Gastroesophageal sphincter (tissue), 4 donors: Measurements from ENCODE around the gene DRAP1. TPM values are rescaled to one million over a fixed set of nuclear protein-coding genes. Genes with fewer than 3 reads are reported as not detected.

Source experiments
- ATAC-seq: fragments of 150-250 bp; one replicate; pipeline ENCODE4 v1.9.1; 2016; ENCODE audit warnings: mild to moderate bottlenecking, moderate library complexity
- H3K27ac ChIP-seq, 4 donors: fragments of 200-600 bp; sonication (generic) in 3 of 4; 1 replicate in 3 of 4; 2 replicates in 1 of 4; pipeline ENCODE4 v1.5.1; 2016 to 2019
- H3K27me3 ChIP-seq: fragments of 200-600 bp; sonication (generic); one replicate; pipeline ENCODE4 v1.5.1; 2019
- H3K36me3 ChIP-seq, 2 donors: fragments of 200-600 bp; sonication (generic); one replicate each; pipeline ENCODE4 v1.5.1; 2019; ENCODE audit warnings: control low read depth in 1 of 2
- H3K4me1 ChIP-seq, 3 donors: fragments of 200-600 bp; sonication (generic); 1 replicate in 2 of 3; 2 replicates in 1 of 3; pipeline ENCODE4 v1.5.1; 2016 to 2019; ENCODE audit warnings: control low read depth in 2 of 3
- H3K4me3 ChIP-seq, 2 donors: fragments of 200-600 bp; sonication (generic); one replicate each; pipeline ENCODE4 v1.5.1; 2019; ENCODE audit warnings: mild to moderate bottlenecking in 1 of 2, moderate library complexity in 1 of 2
- H3K9me3 ChIP-seq, 3 donors: fragments of 200-600 bp; sonication (generic); one replicate each; pipeline ENCODE4 v1.5.1; 2017 to 2019; ENCODE audit warnings: control low read depth in 2 of 3
- EP300 ChIP-seq: sonication (generic); formaldehyde crosslinking; IDR thresholded peaks from one replicate; pipeline ENCODE4 v1.6.1; 2017; ENCODE audit warnings: antibody characterized with exemption, mild to moderate bottlenecking
- POLR2A ChIP-seq, 2 donors: fragments of 450-650 bp; IDR thresholded peaks; one replicate each; pipeline ENCODE4 v1.6.1; 2017; ENCODE audit warnings: antibody characterized with exemption in 2 of 2, mild to moderate bottlenecking in 2 of 2, moderate library complexity in 1 of 2
- POLR2AphosphoS5 ChIP-seq: sonication (generic); formaldehyde crosslinking; IDR thresholded peaks from one replicate; pipeline ENCODE4 v1.6.1; 2017; ENCODE audit warnings: antibody characterized with exemption
- WGBS, 2 donors: methylation state at CpG; one replicate each; pipeline ENCODE4 v1.1.5; 2018; ENCODE audit warnings: low coverage in 1 of 2; 5-methylcytosine and 5-hydroxymethylcytosine counted together
- total RNA-seq, 4 donors: library from RNA; depleted of rRNA; stranded (reverse); fragments of >200 nt; gene quantifications; one replicate each; pipeline ENCODE4 v1.1.0, GENCODE V29; 2016
- TF ChIP-seq, protein P1 (sequence below), 4 experiments: fragments of 200-600 bp in 2 of 4; fragments of 450-650 bp in 2 of 4; sonication (generic) in 1 of 4; IDR thresholded peaks; one replicate each; pipeline ENCODE4 v1.5.1; 2017 to 2019; ENCODE audit warnings: antibody characterized with exemption in 4 of 4, mild to moderate bottlenecking in 2 of 4, moderate library complexity in 2 of 4

The DRAP1 gene
- total RNA-seq, 4 donors from 2014 or later: 80.2 to 118 (median 98.8) TPM

DNA sequence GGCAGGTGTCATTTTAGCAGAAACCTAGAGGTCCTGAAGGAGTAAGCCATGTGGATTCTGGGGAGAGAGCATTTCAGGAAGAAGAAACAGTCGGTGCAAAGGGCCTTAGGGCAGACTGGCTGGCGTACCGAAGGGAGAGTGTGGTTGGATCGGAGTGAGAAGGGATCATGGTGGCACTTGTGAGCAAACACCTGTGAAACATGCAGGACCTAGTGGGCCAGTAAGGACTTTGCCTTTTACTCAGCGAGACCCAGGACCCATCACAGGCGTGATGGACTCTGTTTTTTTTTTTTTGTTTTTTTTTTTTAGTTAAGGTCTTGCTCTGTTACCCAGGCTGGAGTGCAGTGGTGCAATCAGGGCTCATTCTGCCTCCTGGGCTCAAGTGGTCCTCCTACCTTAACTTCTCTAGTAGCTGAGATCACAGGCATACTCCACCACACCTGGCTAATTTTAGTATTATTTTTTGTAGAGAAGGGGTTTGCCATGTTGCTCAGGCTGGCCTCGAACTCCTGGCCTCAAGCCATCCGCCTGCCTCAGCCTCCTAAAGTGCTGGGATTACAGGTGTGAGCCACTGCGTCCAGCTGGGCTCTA lies 22.6 kb downstream of the DRAP1 start:
- Histone ChIP-seq H3K4me3 (no peak overlapping the region), H3K36me3 (no peaks in the 10 kb centered on the region), H3K4me1 (no peaks in the 10 kb centered on the region), H3K27ac (peak overlapping the region in 1 of 4 donors; percentile 40), H3K9me3 (no peaks in the 10 kb centered on the region), H3K27me3 (peaks cover 22% of the 10 kb centered on the region)
- ATAC-seq: no peak
- TF ChIP-seq EP300 (no peak), POLR2AphosphoS5 (no peak), POLR2A (IDR thresholded peaks at IDR 0.05) (no peak)
- TF ChIP-seq, protein P1, sequence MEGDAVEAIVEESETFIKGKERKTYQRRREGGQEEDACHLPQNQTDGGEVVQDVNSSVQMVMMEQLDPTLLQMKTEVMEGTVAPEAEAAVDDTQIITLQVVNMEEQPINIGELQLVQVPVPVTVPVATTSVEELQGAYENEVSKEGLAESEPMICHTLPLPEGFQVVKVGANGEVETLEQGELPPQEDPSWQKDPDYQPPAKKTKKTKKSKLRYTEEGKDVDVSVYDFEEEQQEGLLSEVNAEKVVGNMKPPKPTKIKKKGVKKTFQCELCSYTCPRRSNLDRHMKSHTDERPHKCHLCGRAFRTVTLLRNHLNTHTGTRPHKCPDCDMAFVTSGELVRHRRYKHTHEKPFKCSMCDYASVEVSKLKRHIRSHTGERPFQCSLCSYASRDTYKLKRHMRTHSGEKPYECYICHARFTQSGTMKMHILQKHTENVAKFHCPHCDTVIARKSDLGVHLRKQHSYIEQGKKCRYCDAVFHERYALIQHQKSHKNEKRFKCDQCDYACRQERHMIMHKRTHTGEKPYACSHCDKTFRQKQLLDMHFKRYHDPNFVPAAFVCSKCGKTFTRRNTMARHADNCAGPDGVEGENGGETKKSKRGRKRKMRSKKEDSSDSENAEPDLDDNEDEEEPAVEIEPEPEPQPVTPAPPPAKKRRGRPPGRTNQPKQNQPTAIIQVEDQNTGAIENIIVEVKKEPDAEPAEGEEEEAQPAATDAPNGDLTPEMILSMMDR (IDR thresholded peaks at IDR 0.05): no peak
- 62 to 81% methylated on average over 5 to 9 of the region's 9 CpGs for WGBS, 2 donors

DNA sequence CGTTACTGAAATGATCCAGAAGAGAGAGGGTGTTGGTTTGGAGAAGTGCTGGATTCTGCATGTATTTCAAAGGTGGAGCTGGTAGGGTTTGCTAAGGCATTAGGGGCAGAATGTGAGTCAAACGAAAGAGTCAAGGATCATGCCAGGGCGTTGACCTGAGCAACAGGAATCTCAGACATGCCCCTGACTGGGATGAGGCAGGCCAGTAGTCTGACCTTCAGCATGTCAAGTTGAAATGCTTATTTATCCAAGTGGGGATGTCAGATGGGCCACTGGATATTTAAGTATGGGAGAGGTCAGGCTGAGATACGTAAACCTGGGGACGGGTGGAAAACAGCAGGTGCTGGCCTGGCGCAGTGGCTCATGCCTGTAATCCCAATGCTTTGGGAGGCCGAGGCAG lies 23.3 kb downstream of the DRAP1 start:
- Histone ChIP-seq H3K4me3 (no peak overlapping the region), H3K4me1 (no peaks in the 10 kb centered on the region), H3K27me3 (peaks cover 28% of the 10 kb centered on the region), H3K36me3 (no peaks in the 10 kb centered on the region), H3K9me3 (no peaks in the 10 kb centered on the region), H3K27ac (no peak overlapping the region)
- no peak for TF ChIP-seq EP300
- TF ChIP-seq, protein P1 (IDR thresholded peaks at IDR 0.05): no peak
- TF ChIP-seq POLR2A (IDR thresholded peaks at IDR 0.05): no peak
- no peak for TF ChIP-seq POLR2AphosphoS5
- WGBS, 2 donors: 58 to 78% methylated on average over 3 to 7 of the region's 7 CpGs
- ATAC-seq: no peak

DNA sequence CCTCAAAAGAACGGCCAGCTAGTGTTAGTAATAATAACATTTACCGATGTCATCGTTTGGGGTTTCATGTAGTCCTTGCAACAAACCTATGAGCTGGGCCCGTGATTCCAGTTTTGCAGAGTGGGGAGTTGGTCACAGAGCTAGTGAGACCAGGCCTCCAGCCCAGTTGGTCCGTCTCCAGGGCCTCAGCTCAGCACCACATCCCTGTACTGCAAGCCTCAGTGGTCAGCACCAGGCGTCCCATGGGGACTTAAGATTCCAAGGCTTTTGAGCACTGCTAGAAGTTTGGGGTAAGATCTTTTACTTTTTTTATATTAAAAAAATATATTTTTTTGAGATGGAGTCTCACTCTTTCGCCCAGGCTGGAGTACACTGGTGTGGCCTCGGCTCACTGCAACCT lies 25.0 kb downstream of the DRAP1 start:
- no peaks in the 10 kb centered on the region for H3K36me3 ChIP-seq
- no peaks in the 10 kb centered on the region for H3K4me1 ChIP-seq
- no peaks in the 10 kb centered on the region for H3K9me3 ChIP-seq
- no peak for ATAC-seq
- 86 to 94% methylated on average over 5 to 6 of the region's 8 CpGs for WGBS, 2 donors
- TF ChIP-seq EP300 (no peak), POLR2A (IDR thresholded peaks at IDR 0.05) (no peak), POLR2AphosphoS5 (no peak)
- TF ChIP-seq, protein P1 (IDR thresholded peaks at IDR 0.05): no peak
- no peak overlapping the region for H3K27ac ChIP-seq
- peaks cover 25% of the 10 kb centered on the region for H3K27me3 ChIP-seq
- H3K4me3 ChIP-seq: no peak overlapping the region

DNA sequence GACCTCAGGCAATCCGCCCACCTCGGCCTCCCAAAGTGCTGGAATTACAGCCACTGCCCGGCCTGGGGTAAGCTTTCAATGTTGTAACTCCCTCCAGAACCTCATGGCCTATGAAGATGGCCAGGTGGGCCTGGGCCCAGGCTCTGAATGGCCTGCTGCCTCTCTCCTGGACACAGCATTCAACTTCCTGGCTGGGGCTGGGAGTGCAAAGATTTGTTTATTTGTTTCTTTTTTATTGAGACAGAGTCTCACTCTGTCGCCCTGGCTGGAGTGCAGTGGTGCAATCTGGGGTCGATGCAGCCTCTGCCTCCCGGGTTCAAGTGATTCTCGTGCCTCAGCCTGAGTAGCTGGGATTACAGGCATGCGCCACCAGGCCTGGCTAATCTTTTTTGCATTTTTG lies 25.5 kb downstream of the DRAP1 start:
- Histone ChIP-seq H3K36me3 (no peaks in the 10 kb centered on the region), H3K27ac (no peak overlapping the region), H3K9me3 (no peaks in the 10 kb centered on the region), H3K4me3 (no peak overlapping the region), H3K4me1 (no peaks in the 10 kb centered on the region), H3K27me3 (peaks cover 21% of the 10 kb centered on the region)
- WGBS, 2 donors: 86 to 90% methylated on average over 2 to 4 of the region's 8 CpGs
- no peak for TF ChIP-seq POLR2AphosphoS5
- no peak for TF ChIP-seq EP300
- no peak for TF ChIP-seq POLR2A (IDR thresholded peaks at IDR 0.05)
- TF ChIP-seq, protein P1 (IDR thresholded peaks at IDR 0.05): no peak
- ATAC-seq: no peak

DNA sequence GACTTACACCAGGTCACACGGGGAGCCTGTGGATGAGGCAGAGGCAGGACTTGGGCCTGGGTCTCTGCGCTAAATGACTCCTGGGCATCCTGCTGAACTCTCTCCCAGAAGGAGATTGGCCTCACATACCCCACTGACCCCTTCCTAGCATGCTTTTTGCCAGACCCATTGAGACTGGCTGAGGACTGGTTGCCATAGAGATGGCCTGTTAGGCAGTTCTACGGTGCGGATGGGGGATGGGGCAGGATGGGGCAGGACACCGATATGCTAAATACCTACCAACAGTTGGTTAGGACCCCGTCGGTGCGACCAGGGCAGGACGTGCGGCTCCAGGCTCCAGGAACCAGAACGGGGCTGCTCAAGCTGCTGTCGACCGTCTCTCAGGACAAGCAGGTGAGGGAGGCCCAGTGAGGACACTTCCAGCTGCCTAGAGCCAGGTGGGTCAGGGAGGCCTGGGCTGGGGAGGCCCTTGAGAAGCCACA lies 26.2 kb downstream of the DRAP1 start, which contains the start of gene TSGA10IP:
Gene TSGA10IP (plus strand): TSS at position 51 of the 482 bp plus-strand sequence. CDS start 196 bp downstream, at position 247.
- no peaks in the 10 kb centered on the region for H3K9me3 ChIP-seq
- WGBS, 2 donors: 44% methylated on average over 9 of the region's 13 CpGs; no CpG with 5 or more reads in 1 of the 2 donors
- H3K4me3 ChIP-seq: no peak within 1 kb of the TSS
- no peaks in the 10 kb centered on the region for H3K4me1 ChIP-seq
- ATAC-seq: no peak
- no peaks in the 10 kb centered on the region for H3K36me3 ChIP-seq
- no peak for TF ChIP-seq POLR2AphosphoS5
- TF ChIP-seq POLR2A (IDR thresholded peaks at IDR 0.05): no peak
- H3K27me3 ChIP-seq: peaks cover 14% of the 10 kb centered on the region
- no peak within 1 kb of the TSS for H3K27ac ChIP-seq
